ENCODE measurements around the gene STPG4.

DNA sequence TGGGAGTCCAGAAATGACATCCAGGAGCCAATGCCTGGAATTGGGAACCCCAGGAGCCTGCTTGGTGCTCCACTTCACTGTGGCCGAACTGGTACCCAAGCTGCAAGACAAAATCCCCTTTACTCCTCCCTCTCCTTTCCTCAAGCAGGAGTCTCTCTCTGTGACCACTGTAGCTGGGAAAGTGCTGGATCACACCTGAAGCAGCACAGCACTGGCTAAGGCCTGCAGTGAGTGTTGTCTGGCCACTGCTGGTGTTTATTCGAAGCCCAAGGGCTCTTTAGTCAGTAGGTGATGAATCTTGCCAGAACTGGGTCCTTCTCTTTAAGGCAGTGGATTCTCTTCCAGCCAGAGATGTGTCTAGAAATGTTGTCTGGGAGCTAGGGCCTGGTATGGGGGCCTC lies 26.4 kb downstream of the STPG4 start:
- TF ChIP-seq, protein P1, sequence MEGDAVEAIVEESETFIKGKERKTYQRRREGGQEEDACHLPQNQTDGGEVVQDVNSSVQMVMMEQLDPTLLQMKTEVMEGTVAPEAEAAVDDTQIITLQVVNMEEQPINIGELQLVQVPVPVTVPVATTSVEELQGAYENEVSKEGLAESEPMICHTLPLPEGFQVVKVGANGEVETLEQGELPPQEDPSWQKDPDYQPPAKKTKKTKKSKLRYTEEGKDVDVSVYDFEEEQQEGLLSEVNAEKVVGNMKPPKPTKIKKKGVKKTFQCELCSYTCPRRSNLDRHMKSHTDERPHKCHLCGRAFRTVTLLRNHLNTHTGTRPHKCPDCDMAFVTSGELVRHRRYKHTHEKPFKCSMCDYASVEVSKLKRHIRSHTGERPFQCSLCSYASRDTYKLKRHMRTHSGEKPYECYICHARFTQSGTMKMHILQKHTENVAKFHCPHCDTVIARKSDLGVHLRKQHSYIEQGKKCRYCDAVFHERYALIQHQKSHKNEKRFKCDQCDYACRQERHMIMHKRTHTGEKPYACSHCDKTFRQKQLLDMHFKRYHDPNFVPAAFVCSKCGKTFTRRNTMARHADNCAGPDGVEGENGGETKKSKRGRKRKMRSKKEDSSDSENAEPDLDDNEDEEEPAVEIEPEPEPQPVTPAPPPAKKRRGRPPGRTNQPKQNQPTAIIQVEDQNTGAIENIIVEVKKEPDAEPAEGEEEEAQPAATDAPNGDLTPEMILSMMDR (IDR thresholded peaks at IDR 0.05), result no peak
- no peak for TF ChIP-seq POLR2A (IDR thresholded peaks at IDR 0.05)
- TF ChIP-seq POLR2AphosphoS5 (IDR thresholded peaks at IDR 0.05), result no peak

All from breast epithelium (tissue), 3 donors.